ENCODE results near the gene EFCAB7. TPM values are rescaled to one million over a fixed set of nuclear protein-coding genes. Genes with fewer than 3 reads are reported as not detected.

EFCAB7 gene
- total and polyA plus RNA-seq, 2 of the 8 experiments (the other 6 are each of a cell fraction or from before 2014, with no cell fraction given) = 1.1 to 3.1 TPM

DNA sequence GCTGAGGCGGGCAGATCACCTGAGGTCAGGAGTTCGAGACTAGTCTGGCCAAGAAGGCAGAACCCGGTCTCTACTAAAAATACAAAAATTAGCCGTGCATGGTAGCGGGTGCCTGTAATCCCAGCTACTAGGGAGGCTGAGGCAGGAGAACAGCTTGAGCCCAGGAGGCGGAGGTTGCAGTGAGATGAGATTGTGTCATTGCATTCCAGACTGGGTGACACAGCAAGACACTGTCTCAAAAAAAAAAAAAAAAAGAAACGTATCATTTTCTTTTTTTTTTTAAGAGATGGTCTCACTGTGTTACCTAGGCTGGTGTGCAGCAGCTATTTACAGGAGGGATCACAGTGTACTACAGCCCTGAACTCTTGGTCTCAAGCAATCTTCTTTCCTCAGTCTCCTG, 47.6 kb upstream of the EFCAB7 start:
- FAIRE-seq (no peak), DNase-seq (ENCODE audit: low read depth in 1 of 2, low spot score in 2 of 2) (no peak)
- Histone ChIP-seq H3K9ac (replicated peaks in 1 of 4; ENCODE audit: extremely low read depth in 1 of 4, low read depth in 3 of 4, low read length in 3 of 4) (no peak overlapping the region), H4K20me1 (replicated peaks in 1 of 2; ENCODE audit: control insufficient read depth in 1 of 2, insufficient read depth in 2 of 2, low read length in 2 of 2) (no peaks in the 10 kb centered on the region), H3K4me1 (replicated peaks in 1 of 4; ENCODE audit: control insufficient read depth in 3 of 4, insufficient read depth in 4 of 4, low read length in 3 of 4) (no peaks in the 10 kb centered on the region), H2BK15ac (ENCODE audit: low read length) (no peak overlapping the region), H3K18ac (ENCODE audit: extremely low read depth, low read length) (no peak overlapping the region), H3K4ac (replicated peaks; ENCODE audit: insufficient read length, low read depth, low read length) (no peak overlapping the region), H4K8ac (ENCODE audit: extremely low read depth, insufficient read depth, low read length) (no peak overlapping the region), H3K79me1 (ENCODE audit: low read depth, low read length) (no peaks in the 10 kb centered on the region), H2AK5ac (ENCODE audit: low read depth, low read length) (no peak overlapping the region), H3K23ac (ENCODE audit: insufficient read length) (no peak overlapping the region), H3K79me2 (ENCODE audit: control insufficient read depth in 1 of 2, insufficient read depth in 2 of 2, low read length in 2 of 2) (no peaks in the 10 kb centered on the region), H4K91ac (replicated peaks; ENCODE audit: insufficient read length, low read length) (no peak overlapping the region), H3K4me2 (ENCODE audit: insufficient read depth in 1 of 2, low read depth in 2 of 2, low read length in 2 of 2) (no peak overlapping the region), H2BK120ac (replicated peaks; ENCODE audit: low read depth, low read length) (no peak overlapping the region), H2BK5ac (ENCODE audit: low read depth, low read length) (no peak overlapping the region), H3K14ac (ENCODE audit: insufficient read length) (no peak overlapping the region), H3K27ac (ENCODE audit: low read depth, low read length) (no peak overlapping the region), H2BK20ac (ENCODE audit: low read length) (no peak overlapping the region), H4K5ac (ENCODE audit: insufficient read length, low read depth, low read length) (no peak overlapping the region), H2AFZ (ENCODE audit: low read length) (no peak overlapping the region), H3K4me3 (ENCODE audit: extremely low read depth in 1 of 4, insufficient read depth in 2 of 4, low read depth in 3 of 4, low read length in 4 of 4) (no peak overlapping the region), H3K27me3 (replicated peaks in 1 of 4; ENCODE audit: control insufficient read depth in 3 of 4, extremely low read depth in 1 of 4, insufficient read depth in 3 of 4, low read length in 3 of 4) (no peaks in the 10 kb centered on the region), H3K56ac (replicated peaks; ENCODE audit: insufficient read length, low read depth, low read length) (no peak overlapping the region), H3K23me2 (ENCODE audit: low read depth, low read length) (no peaks in the 10 kb centered on the region), H3K36me3 (ENCODE audit: control insufficient read depth in 2 of 4, insufficient read depth in 4 of 4, low read length in 3 of 4) (peaks cover 0 to 3% (median under 1%) of the 10 kb centered on the region in 4 experiments; a peak in 2 of 8 replicates), H3K9me3 (ENCODE audit: insufficient read depth in 2 of 2, low read depth in 1 of 2, low read length in 1 of 2) (peaks cover 2 to 17% of the 10 kb centered on the region in 2 experiments; a peak in 3 of 4 replicates), H2BK12ac (ENCODE audit: low read depth, low read length) (no peak overlapping the region)
- POLR2A ChIA-PET (ENCODE audit: partially characterized antibody) = no interaction called here
- CTCF ChIA-PET (ENCODE audit: partially characterized antibody) = interaction anchor here (0.6 to 1.6 kb wide), 5 partner anchors 12 to 471 kb away, joined by 3 to 5 read pairs (median 3); no protein-coding TSS in a partner anchor
- no peak for TF ChIP-seq EGR1 (IDR thresholded peaks at IDR 0.05; ENCODE audit: borderline replicate concordance, low read depth, low read length)
- TF ChIP-seq RAD21 (IDR thresholded peaks at IDR 0.05 in 1 of 2, conservative IDR thresholded peaks at IDR 0.05 in 1 of 2; ENCODE audit: low read depth in 2 of 2, low read length in 2 of 2) = no peak
- TF ChIP-seq CEBPB (IDR thresholded peaks at IDR 0.05; ENCODE audit: low read depth, low read length) = no peak
- no peak for TF ChIP-seq SRF (IDR thresholded peaks at IDR 0.05; ENCODE audit: low read depth, low read length)
- TF ChIP-seq SIRT6 (IDR thresholded peaks at IDR 0.05; ENCODE audit: low read length) = no peak
- no peak for TF ChIP-seq CTCF (IDR thresholded peaks at IDR 0.05; ENCODE audit: control extremely low read depth in 1 of 3, insufficient read depth in 1 of 3, low read depth in 1 of 3, low read length in 3 of 3)
- no peak for TF ChIP-seq USF2 (IDR thresholded peaks at IDR 0.05; ENCODE audit: low read length)
- TF ChIP-seq ATF2 (IDR thresholded peaks at IDR 0.05; ENCODE audit: low read length) = no peak
- TF ChIP-seq TCF12 (IDR thresholded peaks at IDR 0.05; ENCODE audit: low read depth, low read length) = no peak
- 75% methylated on average over 5 of the region's 7 CpGs; no CpG with 5 or more reads in 1 of the 2 experiments for WGBS, 2 experiments (ENCODE audit: extremely low coverage in 1 of 2, insufficient coverage in 1 of 2, insufficient read length in 1 of 2, insufficient replicate concordance in 2 of 2, low coverage in 1 of 2, low lambda C conversion rate in 2 of 2, missing lambda C conversion rate in 1 of 2)

Measured in H1 (cell line).